Nephron (organoid): ENCODE measurements around the gene ZSWIM3.
"Not testable (repeated sequence)": the region's sequence is repeated elsewhere in the genome, so short reads cannot be mapped to it uniquely, and the experiment has no call there.

Source experiments
- H3K27ac Mint-ChIP-seq, 3 experiments: 2 replicates each; pipeline ENCODE4 v1.8.0; 2020; ENCODE audit warnings: mixed read lengths in 3 of 3, mild to moderate bottlenecking in 2 of 3, moderate library complexity in 1 of 3
- H3K27me3 Mint-ChIP-seq: 2 replicates; pipeline ENCODE4 v1.8.0; 2021; ENCODE audit warnings: low read depth, mild to moderate bottlenecking, moderate library complexity, mixed read lengths
- H3K36me3 Mint-ChIP-seq: 2 replicates; pipeline ENCODE4 v1.8.0; 2020; ENCODE audit warnings: low read depth, mixed read lengths
- H3K4me1 Mint-ChIP-seq: 2 replicates; pipeline ENCODE4 v1.8.0; 2020; ENCODE audit warnings: mixed read lengths
- H3K4me3 Mint-ChIP-seq, 3 experiments: 2 replicates each; pipeline ENCODE4 v1.8.0; 2020; ENCODE audit warnings: mild to moderate bottlenecking in 3 of 3, mixed read lengths in 3 of 3, moderate library complexity in 2 of 3
- H3K9me3 Mint-ChIP-seq: 2 replicates; pipeline ENCODE4 v1.8.0; 2020; ENCODE audit warnings: mixed read lengths
- CTCF ChIP-seq, 3 experiments: fragments of 200-600 bp; sonication (generic); IDR thresholded peaks; one replicate each; pipeline ENCODE4 v1.5.0; 2021; ENCODE audit warnings: antibody characterized with exemption in 3 of 3; ENCODE audit not compliant: unreplicated experiment in 3 of 3

Gene ZSWIM3

GRCh38 chr20:45828589-45828988 is 28.8 kb upstream of the ZSWIM3 start:
- H3K27ac Mint-ChIP-seq: peak overlapping the region; percentile 89 to 98 (median 94)
- H3K4me3 Mint-ChIP-seq: peak overlapping the region in 2 of 3 experiments; percentile 44 to 89
- H3K9me3 Mint-ChIP-seq: no peaks in the 10 kb centered on the region
- peaks cover 55% of the 10 kb centered on the region for H3K4me1 Mint-ChIP-seq
- no peak for TF ChIP-seq CTCF (IDR thresholded peaks at IDR 0.05; ENCODE audit: unreplicated experiment in 3 of 3)
- H3K27me3 Mint-ChIP-seq: peaks cover 28% of the 10 kb centered on the region
- no peaks in the 10 kb centered on the region for H3K36me3 Mint-ChIP-seq

- H3K27me3 Mint-ChIP-seq: peaks cover 20% of the 10 kb centered on the region
- H3K4me1 Mint-ChIP-seq: peaks cover 49% of the 10 kb centered on the region
- not testable (repeated sequence) for H3K4me3 Mint-ChIP-seq
Observed at GRCh38 chr20:45829673-45830106, 27.7 kb upstream of the ZSWIM3 start.

GRCh38 chr20:45832619-45833018 is 24.8 kb upstream of the ZSWIM3 start:
- Mint-ChIP-seq H3K27me3 (peaks cover 2% of the 10 kb centered on the region), H3K4me3 (peak overlapping the region; percentile 84 to 88 (median 86)), H3K9me3 (no peaks in the 10 kb centered on the region), H3K36me3 (peaks cover 6% of the 10 kb centered on the region), H3K4me1 (peaks cover 50% of the 10 kb centered on the region), H3K27ac (peak overlapping the region; percentile 89 to 96 (median 95))
- no peak for TF ChIP-seq CTCF (IDR thresholded peaks at IDR 0.05; ENCODE audit: unreplicated experiment in 3 of 3)

More at GRCh38 chr20:45829673-45830106, 27.7 kb upstream of the ZSWIM3 start:
- not testable (repeated sequence) for H3K27ac Mint-ChIP-seq, H3K9me3 Mint-ChIP-seq, H3K36me3 Mint-ChIP-seq

DNA sequence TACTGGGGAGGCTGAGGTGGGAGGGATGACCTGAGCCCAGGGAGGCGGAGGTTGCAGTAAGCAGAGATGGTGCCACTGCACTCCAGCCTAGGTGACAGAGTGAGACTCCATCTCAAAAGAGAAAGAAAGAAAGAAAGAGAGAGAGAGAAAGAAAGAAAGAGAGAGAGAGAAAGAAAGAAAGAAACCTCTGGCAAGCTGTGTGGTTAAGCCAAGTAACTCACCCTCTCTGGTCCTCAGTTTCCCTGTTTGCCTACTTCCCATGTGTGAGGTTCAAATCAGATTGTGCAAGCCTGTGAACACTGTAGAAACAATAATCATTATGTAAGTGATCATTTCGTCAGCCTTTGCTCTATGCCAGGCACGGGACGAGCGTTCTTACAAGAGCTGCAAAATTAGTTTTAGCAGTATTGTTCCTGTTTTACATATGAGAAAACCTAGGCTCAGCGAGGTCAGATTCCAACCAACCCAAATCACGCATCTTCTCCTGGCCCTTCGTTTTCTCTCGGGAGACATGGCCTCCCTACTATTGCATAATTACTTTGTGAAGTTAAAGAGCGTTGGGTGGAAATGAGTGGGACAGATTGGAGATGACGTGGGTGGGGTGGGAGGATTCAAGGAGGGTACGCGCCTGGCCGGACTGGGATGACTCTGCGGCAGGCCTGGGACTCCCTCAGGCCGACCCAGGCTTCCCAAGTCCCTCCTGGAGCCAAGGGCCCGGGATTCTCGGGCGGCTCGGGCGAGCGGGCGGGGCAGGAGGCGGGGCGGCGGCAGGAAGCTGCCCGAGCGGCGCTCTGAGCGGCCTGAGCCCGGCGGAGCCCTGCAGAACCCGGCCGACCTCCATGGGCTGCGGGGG is 24.2 kb upstream of the ZSWIM3 start, which contains the start of gene SNX21:
TSS of gene SNX21 (plus strand) at position 770 of the 853 bp plus-strand sequence. CDS start 121 bp downstream, outside the sequence.
- no peaks in the 10 kb centered on the region for H3K9me3 Mint-ChIP-seq
- no peak for TF ChIP-seq CTCF (IDR thresholded peaks at IDR 0.05; ENCODE audit: unreplicated experiment in 3 of 3)
- peaks cover 6% of the 10 kb centered on the region for H3K36me3 Mint-ChIP-seq
- H3K27me3 Mint-ChIP-seq: no peaks in the 10 kb centered on the region
- peaks cover 44% of the 10 kb centered on the region for H3K4me1 Mint-ChIP-seq
- peak within 1 kb of the TSS; percentile 89 to 96 (median 95) for H3K27ac Mint-ChIP-seq
- H3K4me3 Mint-ChIP-seq: peak within 1 kb of the TSS; percentile 86 to 88 (median 86)

DNA sequence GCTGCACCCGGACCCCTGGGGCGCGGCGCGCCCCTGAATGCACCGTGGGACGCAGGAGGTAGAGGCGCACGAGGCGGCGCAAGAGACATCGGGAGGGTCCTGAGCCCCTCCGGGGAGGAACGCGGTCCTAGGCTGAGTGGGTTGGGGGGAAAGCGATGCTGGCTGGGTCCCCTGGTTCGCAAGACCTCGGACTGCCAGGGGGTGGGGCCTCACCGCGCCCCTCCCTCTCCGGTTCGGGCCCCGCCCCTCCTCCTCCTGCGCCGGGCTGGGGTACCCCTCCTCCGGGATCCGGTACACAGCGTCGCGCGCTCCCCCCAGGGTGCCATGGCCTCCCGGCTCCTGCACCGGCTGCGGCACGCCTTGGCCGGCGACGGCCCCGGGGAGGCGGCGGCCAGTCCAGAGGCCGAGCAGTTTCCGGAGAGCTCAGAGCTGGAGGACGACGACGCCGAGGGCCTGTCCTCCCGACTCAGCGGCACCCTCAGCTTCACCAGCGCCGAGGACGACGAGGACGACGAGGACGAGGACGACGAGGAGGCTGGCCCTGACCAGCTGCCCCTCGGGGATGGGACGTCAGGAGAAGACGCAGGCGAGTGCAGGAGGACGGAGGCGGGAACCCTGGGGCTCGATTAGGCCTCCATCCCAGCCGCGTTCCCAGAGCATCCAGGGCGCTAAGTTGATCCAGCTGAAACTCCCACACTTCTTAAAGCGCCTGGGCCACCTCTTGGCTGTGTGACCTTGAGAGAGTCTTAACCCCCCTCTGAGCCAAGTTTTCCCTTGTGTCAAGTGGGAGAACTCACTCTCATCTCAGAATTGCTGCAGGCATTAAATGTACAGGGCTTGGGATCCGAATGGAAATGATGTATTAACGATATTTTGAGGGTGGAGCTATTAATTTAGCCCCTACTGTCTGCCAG is 23.3 kb upstream of the ZSWIM3 start:
- peak overlapping the region; percentile 86 to 88 (median 86) for H3K4me3 Mint-ChIP-seq
- peaks cover 38% of the 10 kb centered on the region for H3K4me1 Mint-ChIP-seq
- H3K27ac Mint-ChIP-seq: peak overlapping the region; percentile 63 to 89 (median 69)
- TF ChIP-seq CTCF (IDR thresholded peaks at IDR 0.05; ENCODE audit: unreplicated experiment in 3 of 3): no peak
- no peaks in the 10 kb centered on the region for H3K9me3 Mint-ChIP-seq
- H3K27me3 Mint-ChIP-seq: no peaks in the 10 kb centered on the region
- H3K36me3 Mint-ChIP-seq: peaks cover 6% of the 10 kb centered on the region

- Mint-ChIP-seq H3K27me3 (no peaks in the 10 kb centered on the region), H3K4me1 (peaks cover 38% of the 10 kb centered on the region), H3K27ac (peak overlapping the region in 2 of 3 experiments; percentile 53 to 63), H3K9me3 (no peaks in the 10 kb centered on the region), H3K4me3 (peak overlapping the region; percentile 86 to 88 (median 86)), H3K36me3 (peaks cover 6% of the 10 kb centered on the region)
- TF ChIP-seq CTCF (IDR thresholded peaks at IDR 0.05; ENCODE audit: unreplicated experiment in 3 of 3): no peak
Observed at GRCh38 chr20:45834797-45835161, 22.6 kb upstream of the ZSWIM3 start.
